ACC112 (cell line): ENCODE measurements around the gene MTERF4.

Source experiments
- H2AFZ ChIP-seq: fragments of 200-600 bp; sonication (generic); one replicate; pipeline ENCODE4 v1.6.0; 2017; ENCODE audit warnings: antibody characterized with exemption, low read length; ENCODE audit not compliant: unreplicated experiment
- H3K27ac ChIP-seq: fragments of 200-600 bp; sonication (generic); 2 replicates; pipeline ENCODE4 v1.5.1; 2014; ENCODE audit warnings: low read depth, mild to moderate bottlenecking, antibody characterized with exemption, low read length, moderate library complexity
- H3K27me3 ChIP-seq: fragments of 200-600 bp; sonication (generic); 2 replicates; pipeline ENCODE4 v1.6.1; 2014; ENCODE audit warnings: mild to moderate bottlenecking, antibody characterized with exemption, low read length, moderate library complexity, mixed read lengths; ENCODE audit not compliant: insufficient read depth
- H3K36me3 ChIP-seq: fragments of 200-600 bp; sonication (generic); 2 replicates; pipeline ENCODE4 v1.6.1; 2016; ENCODE audit warnings: mild to moderate bottlenecking, antibody characterized with exemption, low read length, moderate library complexity, mixed read lengths; ENCODE audit not compliant: insufficient read depth
- H3K4me1 ChIP-seq: fragments of 200-600 bp; sonication (generic); one replicate; pipeline ENCODE4 v1.6.1; 2016; ENCODE audit warnings: low read length, mixed read lengths; ENCODE audit not compliant: insufficient read depth, unreplicated experiment, control insufficient read depth
- H3K4me3 ChIP-seq: fragments of 200-600 bp; sonication (generic); 2 replicates; pipeline ENCODE4 v1.5.1; 2014; ENCODE audit warnings: mild to moderate bottlenecking, low read depth, low read length
- H3K79me2 ChIP-seq: fragments of 200-600 bp; sonication (generic); one replicate; pipeline ENCODE4 v1.6.0; 2016; ENCODE audit warnings: low read length; ENCODE audit not compliant: control insufficient read depth, unreplicated experiment, insufficient read depth

The MTERF4 gene

DNA sequence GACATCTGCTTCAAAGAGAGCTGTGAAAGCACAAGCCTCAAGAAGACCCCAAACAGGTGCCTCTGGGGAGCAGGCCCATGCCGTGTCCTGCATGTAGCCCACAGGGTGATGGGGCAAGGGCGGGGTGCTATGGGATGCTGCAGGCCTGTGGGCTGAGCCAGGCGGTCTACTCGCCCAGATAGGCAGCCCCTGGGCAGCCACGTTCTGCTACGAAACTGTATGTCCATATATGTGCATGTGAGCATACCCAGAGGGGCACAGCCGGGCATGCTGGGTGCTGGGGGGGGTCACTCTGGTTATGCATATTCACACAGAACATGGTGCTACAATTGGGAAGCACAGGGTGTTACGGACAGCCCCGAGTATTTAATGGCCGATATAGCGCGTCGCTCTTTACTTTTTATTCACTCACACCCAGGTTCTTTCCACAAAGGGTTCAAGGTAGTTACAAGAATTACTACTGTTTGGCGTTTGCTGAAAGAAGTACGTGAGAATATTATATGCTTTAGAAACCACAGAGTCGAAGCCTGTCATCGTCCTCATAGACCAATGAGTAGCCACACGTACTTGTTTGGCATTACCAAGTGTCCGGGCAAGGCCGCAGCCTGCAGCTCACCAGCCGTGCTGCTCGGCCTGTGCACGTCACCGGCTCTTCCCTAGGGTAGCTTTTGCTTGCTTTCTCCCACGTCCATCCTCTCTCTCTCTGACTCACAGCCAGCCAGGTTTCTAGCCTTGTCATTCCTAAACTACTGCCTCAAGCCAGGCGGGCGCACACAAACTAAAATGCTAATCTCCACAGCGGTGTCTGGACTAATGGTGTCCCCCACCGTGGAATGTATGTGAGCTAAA lies 14.4 kb downstream of the MTERF4 start:
- H3K36me3 ChIP-seq = peaks cover 25% of the 10 kb centered on the region
- H3K4me3 ChIP-seq = no peak overlapping the region
- H3K27me3 ChIP-seq = no peaks in the 10 kb centered on the region
- H3K79me2 ChIP-seq = no peaks in the 10 kb centered on the region
- H3K4me1 ChIP-seq = no peaks in the 10 kb centered on the region
- H2AFZ ChIP-seq = no peak overlapping the region
- no peak overlapping the region for H3K27ac ChIP-seq

DNA sequence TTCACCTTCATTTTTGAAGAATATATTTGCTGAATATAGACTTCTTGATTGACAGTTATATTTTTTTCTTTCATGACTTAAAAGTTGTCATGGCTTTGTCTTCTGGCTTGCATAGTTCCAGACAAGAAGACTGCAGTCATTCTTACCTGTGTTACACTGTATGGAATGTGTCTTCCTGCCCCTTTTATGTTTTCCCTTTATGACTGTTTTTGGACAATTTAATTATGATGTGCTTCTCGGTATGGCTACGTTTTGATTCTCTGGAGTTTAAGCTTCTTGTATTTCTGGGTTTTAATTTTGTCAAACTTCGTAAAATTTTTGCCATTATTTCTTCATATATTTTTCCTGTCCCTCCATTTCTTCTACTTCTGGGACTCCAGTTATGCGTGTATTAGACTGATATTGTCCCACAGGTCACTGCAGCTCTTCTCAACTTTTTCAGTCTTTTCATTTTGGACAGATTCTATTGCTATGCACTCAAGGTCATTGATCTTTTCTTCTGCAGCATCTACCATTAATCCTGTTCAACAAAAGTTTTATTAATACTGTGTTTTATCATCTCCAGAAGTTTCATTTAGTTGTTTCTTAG lies 17.1 kb downstream of the MTERF4 start:
- no peaks in the 10 kb centered on the region for H3K27me3 ChIP-seq
- H2AFZ ChIP-seq = no peak overlapping the region
- no peak overlapping the region for H3K4me3 ChIP-seq
- no peak overlapping the region for H3K27ac ChIP-seq
- no peaks in the 10 kb centered on the region for H3K79me2 ChIP-seq
- H3K4me1 ChIP-seq = no peaks in the 10 kb centered on the region
- H3K36me3 ChIP-seq = peaks cover 25% of the 10 kb centered on the region

DNA sequence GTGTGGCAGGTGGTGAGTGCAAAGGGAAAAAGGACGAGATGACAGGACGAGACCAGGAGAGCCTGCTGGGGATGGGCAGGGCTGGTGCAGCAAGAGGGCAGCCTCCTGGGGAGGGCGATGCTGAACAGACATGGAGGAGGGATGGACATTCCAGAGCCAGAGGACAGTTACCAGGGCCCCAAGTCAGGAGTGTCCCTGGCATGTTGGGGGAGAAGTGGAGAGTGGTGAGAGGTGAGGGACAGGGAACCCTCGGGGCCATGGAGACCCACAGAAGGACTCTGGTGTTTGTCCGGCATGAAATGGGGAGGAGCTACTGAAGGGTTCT lies 19.0 kb downstream of the MTERF4 start:
- H3K36me3 ChIP-seq = peaks cover 20% of the 10 kb centered on the region
- H3K4me1 ChIP-seq = no peaks in the 10 kb centered on the region
- no peak overlapping the region for H3K27ac ChIP-seq
- no peak overlapping the region for H2AFZ ChIP-seq
- H3K79me2 ChIP-seq = no peaks in the 10 kb centered on the region
- no peak overlapping the region for H3K4me3 ChIP-seq
- H3K27me3 ChIP-seq = no peaks in the 10 kb centered on the region

DNA sequence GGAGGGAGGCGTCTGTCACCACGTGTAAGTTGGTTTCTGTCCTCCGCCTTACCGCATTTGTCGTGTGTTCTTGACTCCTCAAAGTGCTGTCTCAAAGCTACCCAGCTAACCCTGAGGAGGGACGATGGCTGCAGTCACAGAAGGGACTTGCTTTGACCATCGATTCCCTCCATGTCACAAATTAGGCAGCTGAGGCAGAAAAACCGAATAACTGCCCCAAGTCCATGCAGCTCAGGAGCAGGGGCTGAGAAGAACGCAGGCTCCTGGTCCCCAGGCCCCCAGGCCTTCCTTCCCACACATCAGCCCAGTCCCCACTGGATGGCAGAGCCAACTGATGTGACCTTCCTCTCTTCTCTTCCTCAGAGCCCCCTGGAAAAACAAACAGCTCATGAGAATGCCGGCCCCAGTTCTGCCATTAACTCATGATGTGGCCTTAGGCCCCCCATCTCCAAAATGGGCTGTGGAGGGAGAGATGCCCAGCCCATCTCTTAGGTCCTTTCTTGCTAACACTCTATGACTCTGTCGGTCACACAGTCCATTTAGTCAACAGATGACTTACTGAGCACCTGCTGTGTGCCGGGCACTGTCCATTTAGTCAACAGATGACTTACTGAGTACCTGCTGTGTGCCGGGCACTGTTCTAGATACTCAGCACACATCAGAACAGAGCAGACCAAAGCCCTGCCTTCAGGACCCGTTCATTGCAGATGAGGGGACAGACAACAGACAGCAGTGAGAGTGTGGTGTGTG lies 19.6 kb downstream of the MTERF4 start:
- H3K27me3 ChIP-seq = no peaks in the 10 kb centered on the region

DNA sequence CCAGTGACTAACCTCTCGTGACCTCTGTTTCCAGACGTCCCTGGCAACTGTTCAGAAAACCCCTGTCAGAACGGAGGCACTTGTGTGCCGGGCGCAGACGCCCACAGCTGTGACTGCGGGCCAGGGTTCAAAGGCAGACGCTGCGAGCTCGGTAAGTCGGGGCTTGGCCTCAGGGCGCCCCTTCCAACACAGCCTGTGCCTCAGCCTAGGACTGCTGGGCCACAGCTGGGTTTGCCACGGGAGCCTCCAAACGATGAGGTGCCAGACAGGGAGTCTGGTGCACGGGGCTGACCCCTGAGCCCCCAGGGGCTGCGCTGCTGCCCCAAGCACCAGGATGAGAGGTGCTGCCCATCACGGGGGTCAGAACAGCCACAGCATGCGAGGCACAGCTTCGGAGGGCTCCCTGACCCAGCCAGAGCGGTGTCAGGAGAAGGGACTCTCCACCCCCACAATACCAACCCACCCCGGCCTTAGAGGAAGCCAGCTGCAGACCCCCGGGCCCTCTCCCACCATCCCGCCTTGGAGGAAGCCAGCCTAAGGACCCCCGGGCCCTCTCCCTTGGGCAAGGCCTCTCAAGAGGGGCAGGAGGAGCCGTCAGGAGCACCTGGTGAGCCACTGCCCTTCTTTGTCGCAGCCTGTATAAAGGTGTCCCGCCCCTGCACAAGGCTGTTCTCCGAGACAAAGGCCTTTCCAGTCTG lies 20.3 kb downstream of the MTERF4 start:
- H3K4me1 ChIP-seq = no peaks in the 10 kb centered on the region
- H3K27ac ChIP-seq = no peak overlapping the region
- no peaks in the 10 kb centered on the region for H3K27me3 ChIP-seq

More for the DNA sequence above, 19.6 kb downstream of the MTERF4 start:
- Histone ChIP-seq H3K36me3 (peaks cover 16% of the 10 kb centered on the region), H3K79me2 (no peaks in the 10 kb centered on the region), H2AFZ (no peak overlapping the region), H3K4me1 (no peaks in the 10 kb centered on the region), H3K4me3 (no peak overlapping the region), H3K27ac (no peak overlapping the region)

DNA sequence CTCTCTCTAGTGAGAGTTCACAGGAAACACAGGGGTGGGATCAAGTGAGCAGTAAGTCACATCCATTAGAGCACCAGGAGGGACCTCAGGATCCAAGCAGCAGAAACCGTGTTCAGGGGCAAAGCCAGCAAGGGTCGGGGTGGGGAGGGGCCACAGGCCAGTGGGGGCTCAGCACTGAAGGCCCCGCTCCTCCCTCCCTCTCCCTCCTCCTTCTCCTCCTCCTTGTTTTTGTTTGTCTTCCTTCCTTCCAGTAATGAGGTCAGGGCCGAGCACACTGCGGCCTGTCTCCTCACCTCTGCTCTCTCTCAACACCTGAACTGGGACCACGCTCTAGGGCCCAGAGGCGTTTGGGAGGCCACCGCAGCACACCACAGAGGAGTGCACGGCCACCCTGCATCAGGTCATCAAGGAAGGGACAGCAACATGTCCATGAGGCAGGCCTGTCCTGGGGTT lies 20.9 kb downstream of the MTERF4 start:
- Histone ChIP-seq H3K4me1 (no peaks in the 10 kb centered on the region), H3K4me3 (no peak overlapping the region), H3K27me3 (no peaks in the 10 kb centered on the region), H3K36me3 (peaks cover 5% of the 10 kb centered on the region; the same call in 1 of the 2 replicates), H3K79me2 (no peaks in the 10 kb centered on the region), H3K27ac (no peak overlapping the region), H2AFZ (no peak overlapping the region)

More for the DNA sequence above, 20.3 kb downstream of the MTERF4 start:
- H2AFZ ChIP-seq = no peak overlapping the region
- H3K4me3 ChIP-seq = no peak overlapping the region
- peaks cover 10% of the 10 kb centered on the region; the same call in 1 of the 2 replicates for H3K36me3 ChIP-seq
- H3K79me2 ChIP-seq = no peaks in the 10 kb centered on the region

DNA sequence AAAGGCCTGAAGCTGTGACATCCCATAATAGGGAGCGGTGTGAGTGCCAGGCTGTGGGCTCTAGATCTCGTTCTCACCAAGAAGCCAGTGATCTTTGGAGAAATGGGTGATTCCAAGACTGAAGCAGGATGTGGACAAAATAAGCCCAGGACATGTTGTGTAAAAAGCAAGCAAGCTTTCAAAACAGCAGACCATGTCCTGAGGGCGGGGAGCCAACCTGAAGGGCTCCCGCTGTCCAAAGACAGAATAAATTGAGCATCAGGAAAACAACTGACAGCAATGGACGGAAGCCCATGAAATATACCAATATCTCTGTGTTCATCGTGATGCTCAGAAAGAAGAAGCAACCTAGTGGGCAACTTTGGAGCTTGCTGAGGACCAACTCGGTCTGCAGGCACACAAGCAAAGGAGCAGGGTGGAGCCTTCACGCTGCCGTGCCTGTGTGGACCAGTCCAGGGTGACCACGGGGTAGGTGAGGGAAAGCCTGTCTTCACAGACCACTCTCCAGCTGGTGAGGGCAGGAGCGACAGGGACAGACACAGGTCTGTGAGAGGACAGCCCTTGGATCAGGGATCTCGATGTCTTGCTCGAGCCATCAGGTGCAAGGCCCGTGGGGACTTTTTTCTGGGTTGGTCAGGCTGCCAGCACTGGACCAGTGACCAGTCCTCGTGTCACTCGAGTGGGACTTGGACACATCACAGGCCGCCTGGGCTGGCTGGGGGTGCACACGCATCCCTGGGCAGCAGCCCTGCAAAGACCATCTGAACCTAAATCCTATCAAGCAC lies 21.5 kb downstream of the MTERF4 start:
- Histone ChIP-seq H3K4me1 (no peaks in the 10 kb centered on the region), H3K79me2 (no peaks in the 10 kb centered on the region), H3K27me3 (no peaks in the 10 kb centered on the region)

DNA sequence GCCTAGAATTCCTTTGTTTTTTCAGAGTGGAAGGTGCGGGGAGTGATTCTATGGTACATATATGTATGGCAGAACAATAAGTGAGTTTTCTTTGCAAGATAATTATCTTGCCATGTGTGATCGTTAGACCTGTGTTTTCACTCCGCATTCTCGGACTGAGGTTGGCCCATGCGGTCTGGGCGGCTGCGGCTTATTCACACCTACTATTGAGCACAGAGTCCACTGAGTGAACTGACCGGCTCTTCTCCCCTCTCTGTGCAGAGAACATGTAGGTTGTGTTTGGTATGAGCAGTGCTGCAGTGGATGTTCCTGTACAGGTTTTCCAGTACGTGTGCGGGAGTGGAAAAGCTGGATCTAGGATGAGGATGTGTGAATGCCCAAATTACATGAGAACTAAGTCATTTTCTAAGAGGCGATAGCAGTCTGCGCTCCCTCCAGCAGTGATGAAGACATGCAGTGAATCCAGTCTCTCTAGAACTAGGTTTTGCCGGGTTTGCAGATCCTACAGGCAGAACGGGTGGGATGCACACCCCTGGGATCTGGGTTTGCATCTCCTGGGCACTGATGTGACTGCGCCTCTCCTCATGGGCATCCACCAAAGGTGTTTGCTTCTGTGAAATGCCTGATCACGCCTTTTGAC lies 27.1 kb downstream of the MTERF4 start:
- H3K4me1 ChIP-seq = no peaks in the 10 kb centered on the region
- no peaks in the 10 kb centered on the region for H3K36me3 ChIP-seq
- no peak overlapping the region for H3K4me3 ChIP-seq
- no peak overlapping the region for H2AFZ ChIP-seq
- H3K27me3 ChIP-seq = no peaks in the 10 kb centered on the region
- no peak overlapping the region for H3K27ac ChIP-seq
- H3K79me2 ChIP-seq = no peaks in the 10 kb centered on the region

More for the DNA sequence above, 21.5 kb downstream of the MTERF4 start:
- Histone ChIP-seq H3K36me3 (peaks cover 4% of the 10 kb centered on the region; the same call in 1 of the 2 replicates), H3K27ac (no peak overlapping the region), H2AFZ (no peak overlapping the region), H3K4me3 (no peak overlapping the region)

DNA sequence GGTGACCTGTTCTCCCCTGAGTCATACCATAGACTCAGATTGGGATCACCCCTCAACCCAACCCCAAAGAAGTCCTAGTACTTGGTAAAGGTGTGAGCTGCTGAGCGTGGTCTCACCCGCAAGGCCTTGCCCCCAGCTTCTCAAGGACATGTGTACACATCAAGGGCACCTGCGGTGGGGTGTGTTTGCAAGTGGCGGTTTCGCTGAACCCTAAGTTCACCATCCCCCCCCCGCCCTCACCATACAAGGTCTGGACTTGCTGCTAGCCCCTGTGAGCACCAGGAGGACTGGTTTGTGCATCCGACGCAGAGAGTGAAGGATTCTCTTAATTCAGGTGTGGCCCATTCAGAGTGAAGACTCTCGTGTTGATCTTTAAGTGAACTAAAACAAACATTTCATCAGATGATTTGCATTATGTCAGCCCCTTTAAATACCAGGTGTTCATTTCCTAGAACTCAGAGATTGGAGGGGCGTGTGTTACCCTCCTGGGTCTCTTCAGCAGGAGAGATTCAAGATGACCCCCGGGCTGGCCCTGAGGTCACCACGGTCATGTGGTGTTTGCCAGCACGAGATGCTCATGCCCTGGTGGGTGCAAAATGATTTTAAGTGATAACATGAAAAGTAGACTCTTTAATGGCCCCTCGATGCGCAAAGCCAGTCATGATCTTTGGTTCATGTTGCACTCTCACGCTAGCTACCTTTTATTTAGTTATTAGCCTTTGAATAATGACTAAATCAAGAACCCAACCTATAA lies 27.8 kb downstream of the MTERF4 start:
- no peaks in the 10 kb centered on the region for H3K79me2 ChIP-seq
- no peak overlapping the region for H2AFZ ChIP-seq
- H3K4me3 ChIP-seq = no peak overlapping the region
- H3K4me1 ChIP-seq = no peaks in the 10 kb centered on the region
- H3K27me3 ChIP-seq = no peaks in the 10 kb centered on the region
- H3K27ac ChIP-seq = no peak overlapping the region
- H3K36me3 ChIP-seq = no peaks in the 10 kb centered on the region
